PC-3 (cell line): Measurements from ENCODE around the gene C12orf54. TPM values are rescaled to one million over a fixed set of nuclear protein-coding genes. Genes with fewer than 3 reads are reported as not detected.
"Not testable (repeated sequence)": the region's sequence is repeated elsewhere in the genome, so short reads cannot be mapped to it uniquely, and the experiment has no call there.

Experiments
- ATAC-seq: fragments of 200-7000 bp; cut with Tn5 transposase; 2 replicates; pipeline ENCODE4 v1.9.1; 2020; ENCODE audit warnings: mild to moderate bottlenecking, moderate library complexity
- BruUV-seq: library from RNA; stranded (reverse); fragments of 400-500 nt; replicated peaks from 2 replicates; lab custom pipeline; 2021; lab: Mats Ljungman, UMichigan
- CTCF ChIA-PET: fragments of 300-600 bp; sonication (Branson Sonifier 250); formaldehyde crosslinking; loops from one replicate; lab custom pipeline; 2022; ENCODE audit warnings: antibody characterized with exemption; lab: Charles Lee
- POLR2A ChIA-PET: fragments of 300-600 bp; sonication (Branson Sonifier 250); formaldehyde crosslinking; loops from one replicate; lab custom pipeline; 2022; ENCODE audit warnings: antibody characterized with exemption; ENCODE audit not compliant: unreplicated experiment; lab: Charles Lee
- DNase-seq: peaks from one replicate; pipeline ENCODE4 v3.0.0-alpha.2; 2015
- H2AFZ ChIP-seq: fragments of 300-600 bp; sonication (generic); 2 replicates; pipeline ENCODE4 v1.6.0; 2016; ENCODE audit warnings: antibody characterized with exemption, low read length
- H3F3A ChIP-seq: fragments of 300-600 bp; sonication (generic); one replicate; pipeline ENCODE4 v1.6.0; 2017; ENCODE audit warnings: antibody characterized with exemption, low read length, control low read depth, mild to moderate bottlenecking; ENCODE audit not compliant: unreplicated experiment
- H3K27ac ChIP-seq: fragments of 300-600 bp; sonication (generic); 2 replicates; pipeline ENCODE4 v1.5.1; 2016; ENCODE audit warnings: mild to moderate bottlenecking, low read length
- H3K27me3 ChIP-seq: fragments of 300-600 bp; sonication (generic); 2 replicates; pipeline ENCODE4 v1.6.1; 2016; ENCODE audit warnings: low read length, mixed read lengths
- H3K36me3 ChIP-seq: fragments of 300-600 bp; sonication (generic); 2 replicates; pipeline ENCODE4 v1.6.1; 2016; ENCODE audit warnings: low read depth, mixed run types, low read length, mixed read lengths
- H3K4me1 ChIP-seq: fragments of 300-600 bp; sonication (generic); 2 replicates; pipeline ENCODE4 v1.5.1; 2016; ENCODE audit warnings: low read length; ENCODE audit not compliant: insufficient read depth
- H3K4me2 ChIP-seq: fragments of 300-600 bp; sonication (generic); 2 replicates; pipeline ENCODE4 v1.6.0; 2016; ENCODE audit warnings: low read length
- H3K4me3 ChIP-seq: fragments of 300-600 bp; sonication (generic); 2 replicates; pipeline ENCODE4 v1.5.1; 2016; ENCODE audit warnings: mild to moderate bottlenecking, low read length, mixed read lengths
- H3K79me2 ChIP-seq: fragments of 300-600 bp; sonication (generic); 2 replicates; pipeline ENCODE4 v1.6.1; 2017; ENCODE audit warnings: low read length, mixed read lengths
- H3K9ac ChIP-seq: fragments of 300-600 bp; sonication (generic); 2 replicates; pipeline ENCODE4 v1.6.0; 2016; ENCODE audit warnings: mild to moderate bottlenecking, low read length
- H3K9me2 ChIP-seq: fragments of 300-600 bp; sonication (generic); replicated peaks from 2 replicates; pipeline ENCODE4 v1.6.1; 2016; ENCODE audit warnings: mixed run types, low read length, mixed read lengths
- H3K9me3 ChIP-seq: fragments of 300-600 bp; sonication (generic); 2 replicates; pipeline ENCODE4 v1.6.1; 2016; ENCODE audit warnings: low read length, mixed read lengths
- H4K20me1 ChIP-seq: fragments of 300-600 bp; sonication (generic); 2 replicates; pipeline ENCODE4 v1.6.1; 2016; ENCODE audit warnings: low read length, mixed read lengths
- EZH2 ChIP-seq: fragments of 300-600 bp; sonication (generic); IDR thresholded peaks from one replicate; pipeline ENCODE4 v1.6.1; 2017; ENCODE audit warnings: antibody characterized with exemption, mild to moderate bottlenecking, low read length; ENCODE audit not compliant: unreplicated experiment
- EZH2phosphoT487 ChIP-seq: fragments of 300-600 bp; sonication (generic); IDR thresholded peaks from 2 replicates; pipeline ENCODE4 v1.6.1; 2018; ENCODE audit warnings: mild to moderate bottlenecking, antibody characterized with exemption, low read length, borderline replicate concordance
- intact Hi-C: fragments of 100-400 bp; cut with micrococcal nuclease; formaldehyde crosslinking; loops from 2 replicates; pipeline ENCODE4 v1.9.0; 2023
- total RNA-seq: library from RNA; depleted of rRNA; stranded (reverse); fragments of >200 nt; gene quantifications from 2 replicates; pipeline ENCODE4 v1.2.3, GENCODE V29; 2014
- TF ChIP-seq, protein P1 (sequence below): fragments of 300-600 bp; sonication (generic); conservative IDR thresholded peaks from 2 replicates; pipeline ENCODE4 v1.5.1; 2017; ENCODE audit warnings: antibody characterized with exemption, low read depth, mild to moderate bottlenecking, low read length

The C12orf54 gene
- total RNA-seq, 1 experiment from 2014 or later, result not detected

DNA sequence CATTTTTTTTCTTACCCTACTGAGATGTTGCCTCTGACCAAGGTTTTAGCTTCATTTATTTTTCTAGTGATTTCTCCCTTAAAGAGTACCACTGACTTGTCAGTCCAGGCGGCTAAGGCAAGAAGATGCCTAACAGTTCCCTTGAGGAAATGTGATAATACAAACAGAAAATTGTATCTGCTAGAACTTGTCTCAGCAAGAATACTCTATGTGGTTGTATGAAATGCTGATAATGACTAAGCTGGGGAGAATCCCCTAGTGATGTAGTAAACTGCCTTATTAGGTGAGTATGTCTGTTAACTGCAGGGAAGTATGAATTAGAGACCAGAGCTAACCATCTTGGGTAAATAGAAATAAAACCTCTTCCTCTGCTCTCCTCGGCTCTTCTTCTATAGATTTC lies 6.7 kb downstream of the C12orf54 start:
- intact Hi-C loops, result no loop called here
- ATAC-seq, result no peak
- BruUV-seq, result no TSS peak
- no peak for DNase-seq
- no peak overlapping the region for H3K4me3 ChIP-seq
- no peaks in the 10 kb centered on the region for H3K4me1 ChIP-seq
- H3K36me3 ChIP-seq, result no peaks in the 10 kb centered on the region
- ChIA-PET CTCF (no interaction called here), POLR2A (no interaction called here)
- no peaks in the 10 kb centered on the region for H3F3A ChIP-seq
- H3K4me2 ChIP-seq, result no peak overlapping the region
- no peaks in the 10 kb centered on the region for H3K79me2 ChIP-seq
- no peaks in the 10 kb centered on the region for H3K9me3 ChIP-seq
- H3K27ac ChIP-seq, result no peak overlapping the region
- no peaks in the 10 kb centered on the region for H4K20me1 ChIP-seq
- no peaks in the 10 kb centered on the region for H3K9me2 ChIP-seq
- no peak overlapping the region for H3K9ac ChIP-seq
- peaks cover 74% of the 10 kb centered on the region for H3K27me3 ChIP-seq
- no peak overlapping the region for H2AFZ ChIP-seq
- TF ChIP-seq, protein P1, sequence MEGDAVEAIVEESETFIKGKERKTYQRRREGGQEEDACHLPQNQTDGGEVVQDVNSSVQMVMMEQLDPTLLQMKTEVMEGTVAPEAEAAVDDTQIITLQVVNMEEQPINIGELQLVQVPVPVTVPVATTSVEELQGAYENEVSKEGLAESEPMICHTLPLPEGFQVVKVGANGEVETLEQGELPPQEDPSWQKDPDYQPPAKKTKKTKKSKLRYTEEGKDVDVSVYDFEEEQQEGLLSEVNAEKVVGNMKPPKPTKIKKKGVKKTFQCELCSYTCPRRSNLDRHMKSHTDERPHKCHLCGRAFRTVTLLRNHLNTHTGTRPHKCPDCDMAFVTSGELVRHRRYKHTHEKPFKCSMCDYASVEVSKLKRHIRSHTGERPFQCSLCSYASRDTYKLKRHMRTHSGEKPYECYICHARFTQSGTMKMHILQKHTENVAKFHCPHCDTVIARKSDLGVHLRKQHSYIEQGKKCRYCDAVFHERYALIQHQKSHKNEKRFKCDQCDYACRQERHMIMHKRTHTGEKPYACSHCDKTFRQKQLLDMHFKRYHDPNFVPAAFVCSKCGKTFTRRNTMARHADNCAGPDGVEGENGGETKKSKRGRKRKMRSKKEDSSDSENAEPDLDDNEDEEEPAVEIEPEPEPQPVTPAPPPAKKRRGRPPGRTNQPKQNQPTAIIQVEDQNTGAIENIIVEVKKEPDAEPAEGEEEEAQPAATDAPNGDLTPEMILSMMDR, result no peak
- no peak for TF ChIP-seq EZH2
- no peak for TF ChIP-seq EZH2phosphoT487

DNA sequence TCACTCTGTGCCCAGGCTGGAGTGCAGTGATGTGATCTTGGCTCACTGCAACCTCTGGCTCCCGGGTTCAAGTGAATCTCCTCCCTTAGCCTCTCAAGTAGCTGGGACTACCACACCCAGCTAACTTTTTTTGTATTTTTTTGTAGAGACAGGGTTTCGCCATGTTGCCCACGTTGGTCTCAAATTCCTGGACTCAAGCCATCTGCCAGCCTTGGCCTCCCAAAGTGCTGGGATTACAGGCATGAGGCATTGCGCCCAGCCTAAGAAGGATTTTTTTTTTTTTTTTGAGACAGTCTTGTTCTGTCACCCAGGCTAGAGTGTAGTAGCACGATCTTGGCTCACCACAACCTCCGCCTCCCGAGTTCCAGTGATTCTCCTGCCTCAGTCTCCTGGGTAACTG lies 7.2 kb downstream of the C12orf54 start:
- intact Hi-C loops, CTCF ChIA-PET, H3K36me3 ChIP-seq, H2AFZ ChIP-seq, H3K4me3 ChIP-seq, POLR2A ChIA-PET, DNase-seq, H3K9ac ChIP-seq, H4K20me1 ChIP-seq, H3K4me1 ChIP-seq, H3K9me3 ChIP-seq, H3K79me2 ChIP-seq, BruUV-seq, H3K27ac ChIP-seq, H3K9me2 ChIP-seq, ATAC-seq, H3K4me2 ChIP-seq, H3F3A ChIP-seq: not testable (repeated sequence)
- H3K27me3 ChIP-seq, result peaks cover 71% of the 10 kb centered on the region

DNA sequence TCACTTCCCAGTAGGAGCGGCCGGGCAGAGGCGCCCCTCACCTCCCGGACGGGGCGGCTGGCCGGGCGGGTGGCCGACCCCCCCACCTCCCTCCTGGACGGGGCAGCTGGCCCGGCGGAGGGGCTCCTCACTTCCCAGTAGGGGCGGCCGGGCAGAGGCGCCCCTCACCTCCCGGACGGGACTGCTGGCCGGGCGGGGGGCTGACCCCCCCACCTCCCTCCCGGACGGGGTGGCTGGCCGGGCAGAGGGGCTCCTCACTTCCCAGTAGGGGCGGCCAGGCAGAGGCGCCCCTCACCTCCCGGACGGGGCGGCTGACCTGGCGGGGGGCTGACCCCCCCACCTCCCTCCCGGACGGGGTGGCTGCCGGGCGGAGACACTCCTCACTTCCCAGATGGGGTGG lies 18.0 kb downstream of the C12orf54 start:
- BruUV-seq, H3K4me2 ChIP-seq, H2AFZ ChIP-seq, H3K4me3 ChIP-seq, H3K79me2 ChIP-seq, POLR2A ChIA-PET, H3K27ac ChIP-seq, H3K9me2 ChIP-seq, intact Hi-C loops, H4K20me1 ChIP-seq, H3K4me1 ChIP-seq, ATAC-seq, H3K9me3 ChIP-seq, H3K9ac ChIP-seq, DNase-seq, CTCF ChIA-PET, H3K36me3 ChIP-seq, H3F3A ChIP-seq: not testable (repeated sequence)
- peaks cover 44% of the 10 kb centered on the region for H3K27me3 ChIP-seq

DNA sequence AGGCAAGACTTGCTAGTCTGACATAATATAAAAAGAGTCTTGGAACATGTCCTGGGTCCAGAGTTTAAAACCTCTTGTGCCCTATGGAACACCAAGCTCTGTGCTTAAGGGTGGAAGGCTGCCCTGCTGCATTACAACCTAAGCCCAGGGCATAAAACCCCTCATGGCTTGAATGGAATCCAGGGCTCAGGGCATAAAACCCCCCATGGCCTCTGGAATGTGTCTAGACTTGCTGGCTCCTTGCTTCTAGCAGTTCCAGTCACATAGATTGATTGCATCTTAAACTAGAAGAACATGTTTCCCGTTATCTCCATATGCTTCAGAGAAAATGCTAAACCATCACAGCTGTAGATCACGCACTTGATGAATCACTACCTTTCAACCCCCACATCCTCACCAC lies 24.5 kb downstream of the C12orf54 start:
- H3K4me2 ChIP-seq, H3F3A ChIP-seq, H4K20me1 ChIP-seq, H3K36me3 ChIP-seq, POLR2A ChIA-PET, H3K27ac ChIP-seq, CTCF ChIA-PET, H3K9ac ChIP-seq, H2AFZ ChIP-seq, BruUV-seq, H3K79me2 ChIP-seq, H3K9me2 ChIP-seq, DNase-seq, H3K9me3 ChIP-seq, ATAC-seq, H3K4me3 ChIP-seq, H3K4me1 ChIP-seq, intact Hi-C loops: not testable (repeated sequence)
- H3K27me3 ChIP-seq, result peaks cover 74% of the 10 kb centered on the region
